ENCODE results near the gene FCHSD2. TPM values are rescaled to one million over a fixed set of nuclear protein-coding genes. Genes with fewer than 3 reads are reported as not detected.

The FCHSD2 gene
- total and polyA plus RNA-seq, 2 of the 13 experiments (the other 11 are each of a cell fraction or from before 2014, with no cell fraction given) = 20.5 to 24.8 TPM

DNA sequence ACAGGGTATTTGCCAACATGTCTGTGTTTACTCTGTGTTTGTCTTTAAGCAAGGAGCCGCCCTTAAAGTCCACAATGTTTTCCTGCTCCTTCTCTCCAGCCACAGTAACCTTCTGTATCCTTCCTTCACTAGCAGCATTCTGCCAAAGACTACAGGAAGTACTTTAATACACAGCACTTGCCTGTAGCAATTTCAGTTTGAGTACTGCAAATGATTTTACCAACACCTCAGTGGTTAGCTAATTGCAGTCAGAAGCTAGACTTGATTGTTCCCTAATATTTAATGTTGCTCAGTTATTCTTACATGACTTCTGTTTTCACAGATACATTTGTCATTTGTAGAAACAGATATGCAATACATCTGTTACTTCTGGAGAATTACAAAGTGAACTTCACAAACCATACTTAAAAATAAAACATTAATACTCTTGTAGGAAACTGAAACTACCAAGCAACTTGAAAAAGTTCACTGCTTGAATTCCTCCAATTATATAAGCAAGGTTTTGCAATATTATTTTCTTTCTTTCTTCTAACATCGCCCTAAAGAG lies 69.1 kb downstream of the FCHSD2 start (continued):
- TF ChIP-seq CEBPG (CRISPR knock-in tag; IDR thresholded peaks at IDR 0.05) (no peak), SOX13 (IDR thresholded peaks at IDR 0.05) (no peak), SOX13 (CRISPR knock-in tag; conservative IDR thresholded peaks at IDR 0.05 in 1 of 2, IDR thresholded peaks at IDR 0.05 in 1 of 2) (peak in 1 of 2 experiments; percentile 12; a peak in 1 of 4 replicates), KLF15 (CRISPR knock-in tag; IDR thresholded peaks at IDR 0.05; ENCODE audit: borderline replicate concordance) (no peak), SMYD3 (CRISPR knock-in tag; IDR thresholded peaks at IDR 0.05) (no peak), KDM3A (CRISPR knock-in tag; IDR thresholded peaks at IDR 0.05; ENCODE audit: low read depth) (no peak), PPARG (CRISPR knock-in tag; conservative IDR thresholded peaks at IDR 0.05) (no peak), FOXA1 (IDR thresholded peaks at IDR 0.05) (no peak), FOXA1 (CRISPR knock-in tag; IDR thresholded peaks at IDR 0.05) (0 out of 2 replicates have a peak, but pooled peaks have one; percentile 28), ZNF354B (CRISPR knock-in tag; IDR thresholded peaks at IDR 0.05) (no peak)
- TF ChIP-seq, protein P1, sequence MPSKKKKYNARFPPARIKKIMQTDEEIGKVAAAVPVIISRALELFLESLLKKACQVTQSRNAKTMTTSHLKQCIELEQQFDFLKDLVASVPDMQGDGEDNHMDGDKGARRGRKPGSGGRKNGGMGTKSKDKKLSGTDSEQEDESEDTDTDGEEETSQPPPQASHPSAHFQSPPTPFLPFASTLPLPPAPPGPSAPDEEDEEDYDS (CRISPR knock-in tag; IDR thresholded peaks at IDR 0.05) = no peak
- TF ChIP-seq, protein P2, sequence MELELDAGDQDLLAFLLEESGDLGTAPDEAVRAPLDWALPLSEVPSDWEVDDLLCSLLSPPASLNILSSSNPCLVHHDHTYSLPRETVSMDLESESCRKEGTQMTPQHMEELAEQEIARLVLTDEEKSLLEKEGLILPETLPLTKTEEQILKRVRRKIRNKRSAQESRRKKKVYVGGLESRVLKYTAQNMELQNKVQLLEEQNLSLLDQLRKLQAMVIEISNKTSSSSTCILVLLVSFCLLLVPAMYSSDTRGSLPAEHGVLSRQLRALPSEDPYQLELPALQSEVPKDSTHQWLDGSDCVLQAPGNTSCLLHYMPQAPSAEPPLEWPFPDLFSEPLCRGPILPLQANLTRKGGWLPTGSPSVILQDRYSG (CRISPR knock-in tag; IDR thresholded peaks at IDR 0.05) = no peak
- TF ChIP-seq, protein P3, sequence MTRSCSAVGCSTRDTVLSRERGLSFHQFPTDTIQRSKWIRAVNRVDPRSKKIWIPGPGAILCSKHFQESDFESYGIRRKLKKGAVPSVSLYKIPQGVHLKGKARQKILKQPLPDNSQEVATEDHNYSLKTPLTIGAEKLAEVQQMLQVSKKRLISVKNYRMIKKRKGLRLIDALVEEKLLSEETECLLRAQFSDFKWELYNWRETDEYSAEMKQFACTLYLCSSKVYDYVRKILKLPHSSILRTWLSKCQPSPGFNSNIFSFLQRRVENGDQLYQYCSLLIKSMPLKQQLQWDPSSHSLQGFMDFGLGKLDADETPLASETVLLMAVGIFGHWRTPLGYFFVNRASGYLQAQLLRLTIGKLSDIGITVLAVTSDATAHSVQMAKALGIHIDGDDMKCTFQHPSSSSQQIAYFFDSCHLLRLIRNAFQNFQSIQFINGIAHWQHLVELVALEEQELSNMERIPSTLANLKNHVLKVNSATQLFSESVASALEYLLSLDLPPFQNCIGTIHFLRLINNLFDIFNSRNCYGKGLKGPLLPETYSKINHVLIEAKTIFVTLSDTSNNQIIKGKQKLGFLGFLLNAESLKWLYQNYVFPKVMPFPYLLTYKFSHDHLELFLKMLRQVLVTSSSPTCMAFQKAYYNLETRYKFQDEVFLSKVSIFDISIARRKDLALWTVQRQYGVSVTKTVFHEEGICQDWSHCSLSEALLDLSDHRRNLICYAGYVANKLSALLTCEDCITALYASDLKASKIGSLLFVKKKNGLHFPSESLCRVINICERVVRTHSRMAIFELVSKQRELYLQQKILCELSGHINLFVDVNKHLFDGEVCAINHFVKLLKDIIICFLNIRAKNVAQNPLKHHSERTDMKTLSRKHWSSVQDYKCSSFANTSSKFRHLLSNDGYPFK (CRISPR knock-in tag; IDR thresholded peaks at IDR 0.05; ENCODE audit: borderline replicate concordance) = no peak
